T-cell (primary cell): ENCODE measurements around the gene NAGA. TPM values are rescaled to one million over a fixed set of nuclear protein-coding genes. Genes with fewer than 3 reads are reported as not detected.
A peak's percentile ranks its signal among the peaks of the same experiment; 100 is the strongest.
"Not testable (repeated sequence)": the region's sequence is repeated elsewhere in the genome, so short reads cannot be mapped to it uniquely, and the experiment has no call there.

Source experiments
- ATAC-seq, 4 experiments: fragments of 200-7000 bp in 3 of 4; fragments of 150-1000 bp in 1 of 4; cut with Tn5 transposase; replicated peaks in 1 of 4; 1 replicate in 3 of 4; 2 replicates in 1 of 4; pipeline ENCODE4 v1.10.0; 2021; ENCODE audit warnings: moderate library complexity in 3 of 4, mild to moderate bottlenecking in 2 of 4, moderate number of reproducible peaks in 1 of 4
- CTCF ChIA-PET, 2 donors: fragments of 300-600 bp; sonication (Branson Sonifier 250); formaldehyde crosslinking; loops; one replicate each; lab custom pipeline; 2022; ENCODE audit warnings: antibody characterized with exemption in 2 of 2; lab: Charles Lee
- POLR2A ChIA-PET, 2 donors: fragments of 300-600 bp; sonication (Branson Sonifier 250); formaldehyde crosslinking; loops; one replicate each; lab custom pipeline; 2022; ENCODE audit warnings: antibody characterized with exemption in 2 of 2; lab: Charles Lee
- DNase-seq, 35 experiments: peaks; one replicate each; pipeline versions ENCODE4 v3.0.0 to v3.0.0-alpha.2; 2013 to 2023
- H3K27ac ChIP-seq: one replicate; pipeline ENCODE4 v1.5.1; 2013; ENCODE audit warnings: low read length
- H3K27me3 ChIP-seq, 2 experiments: replicated peaks in 1 of 2; 1 replicate in 1 of 2; 2 replicates in 1 of 2; pipeline versions ENCODE4 v1.6.1 to v1.7.0; 2013; ENCODE audit warnings: low read length in 1 of 2, mixed read lengths in 1 of 2; ENCODE audit not compliant: control insufficient read depth in 2 of 2, insufficient read depth in 2 of 2; ENCODE audit errors: extremely low read depth in 1 of 2
- H3K36me3 ChIP-seq, 2 donors: 1 replicate in 1 of 2; 2 replicates in 1 of 2; pipeline versions ENCODE4 v1.6.1 to v1.7.0; 2013; ENCODE audit warnings: low read length in 1 of 2; ENCODE audit not compliant: control insufficient read depth in 2 of 2, insufficient read depth in 1 of 2; ENCODE audit errors: extremely low read depth in 1 of 2
- H3K4me1 ChIP-seq, 2 experiments: 1 replicate in 1 of 2; 2 replicates in 1 of 2; pipeline versions ENCODE4 v1.6.1 to v1.7.0; 2013; ENCODE audit warnings: low read length in 2 of 2, mixed read lengths in 1 of 2; ENCODE audit not compliant: insufficient read depth in 2 of 2, control insufficient read depth in 1 of 2; ENCODE audit errors: extremely low read depth in 1 of 2
- H3K4me3 ChIP-seq, 2 donors: 1 replicate in 1 of 2; 2 replicates in 1 of 2; pipeline versions ENCODE4 v1.5.1 to v1.7.0; 2013; ENCODE audit warnings: mild to moderate bottlenecking in 2 of 2, low read length in 1 of 2, moderate library complexity in 1 of 2; ENCODE audit not compliant: control insufficient read depth in 1 of 2; ENCODE audit errors: extremely low read depth in 1 of 2
- H3K9me3 ChIP-seq: 2 replicates; pipeline ENCODE4 v1.7.0; 2013
- H3K27ac Mint-ChIP-seq, 2 donors: one replicate each; pipeline ENCODE4 v1.8.0; 2020 to 2021; ENCODE audit warnings: mild to moderate bottlenecking in 2 of 2, mixed read lengths in 2 of 2
- H3K27me3 Mint-ChIP-seq, 2 donors: one replicate each; pipeline ENCODE4 v1.8.0; 2021 to 2022; ENCODE audit warnings: mixed read lengths in 2 of 2
- H3K36me3 Mint-ChIP-seq: one replicate; pipeline ENCODE4 v1.8.0; 2021; ENCODE audit warnings: mixed read lengths
- H3K4me1 Mint-ChIP-seq, 3 donors: one replicate each; pipeline ENCODE4 v1.8.0; 2020 to 2022; ENCODE audit warnings: mixed read lengths in 3 of 3, mild to moderate bottlenecking in 1 of 3
- H3K4me3 Mint-ChIP-seq, 3 donors: one replicate each; pipeline ENCODE4 v1.8.0; 2020 to 2022; ENCODE audit warnings: mild to moderate bottlenecking in 3 of 3, mixed read lengths in 3 of 3, moderate library complexity in 3 of 3
- H3K9me3 Mint-ChIP-seq, 3 donors: one replicate each; pipeline ENCODE4 v1.8.0; 2020 to 2022; ENCODE audit warnings: mixed read lengths in 3 of 3
- WGBS: methylation state at CpG from one replicate; pipeline ENCODE4 v1.1.5; 2013; ENCODE audit warnings: missing lambda C conversion rate; ENCODE audit not compliant: insufficient coverage; 5-methylcytosine and 5-hydroxymethylcytosine counted together
- total RNA-seq, 35 experiments: library from RNA in 6 of 35; stranded (reverse) in 6 of 35; fragments of 120-200 nt in 1 of 35; gene quantifications; one replicate each; pipeline versions ENCODE4 v1.2.1 to v1.2.4 and lab custom pipeline; 2013 to 2026

NAGA gene
- total RNA-seq, 5 donors from 2014 or later (not counting 1 experiment from before 2014, with no cell fraction given) = 6.9 to 14.3 (median 11.6) TPM

DNA sequence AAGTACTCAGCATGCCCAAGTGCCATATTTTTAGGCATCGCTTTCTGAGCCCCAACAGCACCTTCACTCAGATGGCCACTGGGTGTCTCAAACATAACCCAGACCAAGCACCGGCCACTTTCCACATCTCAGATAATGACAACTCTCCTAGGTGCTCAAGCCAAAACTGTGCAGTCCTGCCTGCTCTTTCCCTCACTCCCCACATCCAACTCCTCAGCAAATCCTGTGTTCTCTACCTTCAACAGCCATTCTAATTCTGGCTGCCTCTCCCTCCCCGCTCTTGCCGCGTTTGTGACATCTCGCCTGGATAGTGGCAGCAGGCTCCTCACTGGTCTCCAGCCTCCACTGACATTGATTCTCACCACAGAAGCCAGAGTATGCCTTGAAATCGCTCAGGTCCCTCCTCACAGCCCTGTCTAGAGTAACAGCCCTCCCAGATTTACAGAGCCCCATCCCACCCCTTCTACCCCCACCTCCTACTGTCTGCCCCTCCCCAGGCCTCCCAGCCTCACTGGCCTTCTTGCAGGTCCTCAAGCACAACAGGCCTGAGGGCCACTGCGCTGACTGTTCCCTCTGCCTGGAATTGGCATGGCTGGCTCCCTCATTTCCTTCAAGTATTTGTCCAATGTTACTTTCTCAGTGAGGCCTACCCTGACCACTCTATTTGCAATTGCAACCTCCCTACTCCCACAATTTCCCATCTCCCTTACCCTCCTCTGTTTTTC, 2.2 kb upstream of the NAGA start:
- Histone ChIP-seq H3K36me3 (peaks cover 0 to 4% of the 10 kb centered on the region in 2 donors), H3K27me3 (no peaks in the 10 kb centered on the region), H3K9me3 (no peaks in the 10 kb centered on the region), H3K4me1 (peaks cover 15 to 46% of the 10 kb centered on the region in 2 experiments), H3K4me3 (no peak overlapping the region), H3K27ac (no peak overlapping the region)
- Mint-ChIP-seq H3K36me3 (peaks cover 3% of the 10 kb centered on the region), H3K4me3 (peak overlapping the region; percentile 62 to 92 (median 73)), H3K27me3 (no peaks in the 10 kb centered on the region), H3K4me1 (peaks cover 35 to 53% (median 39%) of the 10 kb centered on the region in 3 donors), H3K9me3 (no peaks in the 10 kb centered on the region), H3K27ac (peak overlapping the region; percentile 48 to 62)
- DNase-seq (no peak), ATAC-seq (no peak)
- WGBS = 88% methylated on average over 8 of the region's 8 CpGs
- CTCF ChIA-PET = no interaction called here
- POLR2A ChIA-PET = no interaction called here

GRCh38 chr22:42071508-42071907, 896 bp upstream of the NAGA start:
- H3K27me3 ChIP-seq, ATAC-seq, DNase-seq, POLR2A ChIA-PET, H3K9me3 ChIP-seq, H3K36me3 Mint-ChIP-seq, H3K9me3 Mint-ChIP-seq, H3K27me3 Mint-ChIP-seq: not testable (repeated sequence)
- WGBS = 81% methylated on average over 4 of the region's 7 CpGs
- Histone ChIP-seq H3K27ac (peak overlapping the region; percentile 71), H3K36me3 (peaks cover 4 to 12% of the 10 kb centered on the region in 2 donors), H3K4me1 (peaks cover 15 to 43% of the 10 kb centered on the region in 2 experiments), H3K4me3 (peak overlapping the region in 1 of 2 donors; percentile 84)
- CTCF ChIA-PET = interaction anchor here in 1 of 2 donors (0.8 kb wide), 1 partner anchor 19 kb away, joined by 3 read pairs; the partner anchor contains the start of gene NDUFA6
- peak overlapping the region; percentile 84 to 92 (median 92) for H3K4me3 Mint-ChIP-seq
- H3K4me1 Mint-ChIP-seq = peaks cover 35 to 53% (median 39%) of the 10 kb centered on the region in 3 donors
- H3K27ac Mint-ChIP-seq = peak overlapping the region; percentile 92 to 93

DNA sequence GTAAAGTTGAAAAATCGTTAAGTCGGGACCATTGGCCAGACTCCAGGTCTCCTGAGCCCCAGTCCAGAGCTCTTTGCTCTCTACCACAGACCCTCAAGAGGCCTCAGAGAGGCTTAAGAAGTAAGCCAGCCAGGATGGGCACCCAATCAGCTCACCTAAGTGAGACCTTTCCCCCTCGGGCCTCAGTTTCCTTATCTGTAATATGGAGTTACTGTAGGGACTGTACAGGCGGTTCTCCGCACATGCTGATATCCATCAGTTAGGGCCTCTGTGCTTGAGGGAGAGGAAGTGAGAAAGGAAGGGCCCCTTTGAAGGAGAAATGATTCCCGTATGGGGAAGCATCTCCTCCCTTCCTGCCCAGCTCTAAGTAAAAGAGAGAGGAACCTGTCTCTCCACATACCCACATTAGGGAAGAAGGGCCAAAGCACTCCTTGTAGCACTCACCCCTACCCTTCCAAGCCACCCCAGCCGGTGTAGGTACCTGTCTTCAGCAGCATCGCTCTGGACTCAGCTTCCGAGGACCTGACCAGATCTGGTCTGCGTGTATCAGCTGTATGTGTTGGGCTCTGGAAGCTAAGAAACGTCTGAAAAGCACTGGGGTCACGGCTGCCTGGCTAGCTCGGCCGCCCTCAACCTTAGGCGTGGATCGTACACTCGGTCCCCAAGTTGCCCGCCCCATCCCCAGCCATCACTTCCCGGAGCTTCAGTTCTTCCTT, 653 bp downstream of the NAGA start:
- peaks cover 20% of the 10 kb centered on the region for H3K36me3 Mint-ChIP-seq
- H3K27ac Mint-ChIP-seq = peak overlapping the region; percentile 81 to 93
- H3K27me3 Mint-ChIP-seq = no peaks in the 10 kb centered on the region
- Histone ChIP-seq H3K36me3 (peaks cover 4 to 21% of the 10 kb centered on the region in 2 donors), H3K27me3 (no peaks in the 10 kb centered on the region), H3K9me3 (no peaks in the 10 kb centered on the region), H3K4me1 (peaks cover 14 to 39% of the 10 kb centered on the region in 2 experiments), H3K4me3 (peak overlapping the region; percentile 69 to 84), H3K27ac (peak overlapping the region; percentile 71)
- WGBS = 7% methylated on average over 8 of the region's 19 CpGs
- ChIA-PET POLR2A (interaction anchor here in 1 of 2 donors (0.6 to 1.2 kb wide), 2 partner anchors 10 to 103 kb away, joined by 3 to 6 read pairs; partner anchors contain the start of gene SMDT1), CTCF (interaction anchor here in 1 of 2 donors (0.6 to 1.1 kb wide), 4 partner anchors 10 to 1354 kb away, joined by 3 to 5 read pairs (median 4); partner anchors contain the start of gene NDUFA6)
- H3K4me1 Mint-ChIP-seq = peaks cover 28 to 45% (median 36%) of the 10 kb centered on the region in 3 donors
- H3K9me3 Mint-ChIP-seq = no peaks in the 10 kb centered on the region
- DNase-seq = peak in 3 of 35 experiments; percentile 2 to 8 (median 7)
- peak in 2 of 4 experiments; percentile 15 to 18 for ATAC-seq
- H3K4me3 Mint-ChIP-seq = peak overlapping the region; percentile 84 to 92 (median 92)

GRCh38 chr22:42068291-42068690, 2.3 kb downstream of the NAGA start:
- H3K4me3 ChIP-seq = no peak overlapping the region
- H3K36me3 ChIP-seq = peaks cover 4 to 22% of the 10 kb centered on the region in 2 donors
- H3K9me3 ChIP-seq = no peaks in the 10 kb centered on the region
- ChIA-PET CTCF (interaction anchor here (0.5 to 0.6 kb wide), 2 partner anchors 373 to 430 kb away, joined by 4 to 5 read pairs; no protein-coding TSS in a partner anchor), POLR2A (no interaction called here)
- no peaks in the 10 kb centered on the region for H3K27me3 Mint-ChIP-seq
- H3K4me1 ChIP-seq = peaks cover 13 to 22% of the 10 kb centered on the region in 2 experiments
- 93% methylated on average over 2 of the region's 4 CpGs for WGBS
- DNase-seq (peak in 1 of 35 experiments; percentile 12), ATAC-seq (no peak)
- H3K27me3 ChIP-seq = no peaks in the 10 kb centered on the region
- H3K27ac Mint-ChIP-seq = no peak overlapping the region
- H3K27ac ChIP-seq = no peak overlapping the region
- peaks cover 21% of the 10 kb centered on the region for H3K36me3 Mint-ChIP-seq
- peaks cover 25 to 39% (median 30%) of the 10 kb centered on the region in 3 donors for H3K4me1 Mint-ChIP-seq
- no peak overlapping the region for H3K4me3 Mint-ChIP-seq
- H3K9me3 Mint-ChIP-seq = no peaks in the 10 kb centered on the region

DNA sequence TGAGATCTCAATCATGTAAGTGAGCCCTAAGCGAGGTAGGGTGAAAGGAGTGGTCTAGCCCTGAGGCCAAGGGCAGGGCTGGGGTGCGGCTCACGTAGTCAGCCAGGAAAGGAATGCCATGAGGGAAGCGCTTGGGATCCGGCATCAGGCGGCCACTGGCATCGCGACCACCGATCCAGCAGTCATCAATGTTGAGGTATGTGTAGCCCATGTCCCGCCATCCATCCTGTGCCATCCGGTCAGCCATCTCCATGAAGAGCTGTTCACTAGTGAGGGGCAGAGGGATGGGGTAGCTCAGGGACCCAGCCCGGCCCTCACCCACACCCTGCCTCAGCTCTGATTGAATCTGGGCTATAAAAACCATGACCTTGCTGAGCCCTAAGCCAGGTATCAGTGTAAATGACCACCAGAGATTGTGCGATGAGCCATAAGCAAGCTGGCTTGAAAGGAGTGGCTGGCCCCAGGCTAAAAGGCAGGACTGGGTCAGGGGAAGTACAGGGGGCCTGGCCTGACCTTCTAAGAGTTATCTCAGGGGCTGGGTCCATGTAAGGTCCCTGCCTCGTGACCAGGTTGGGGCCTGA, 2.9 kb downstream of the NAGA start:
- Histone ChIP-seq H3K9me3 (no peaks in the 10 kb centered on the region), H3K27ac (no peak overlapping the region), H3K36me3 (peaks cover 4 to 27% of the 10 kb centered on the region in 2 donors), H3K27me3 (no peaks in the 10 kb centered on the region), H3K4me3 (no peak overlapping the region), H3K4me1 (peaks cover 13 to 22% of the 10 kb centered on the region in 2 experiments)
- ChIA-PET POLR2A (no interaction called here), CTCF (interaction anchor here in 1 of 2 donors (0.5 kb wide), 1 partner anchor 374 kb away, joined by 4 read pairs; no protein-coding TSS in a partner anchor)
- Mint-ChIP-seq H3K36me3 (peaks cover 26% of the 10 kb centered on the region), H3K27me3 (no peaks in the 10 kb centered on the region), H3K4me3 (no peak overlapping the region), H3K27ac (no peak overlapping the region), H3K4me1 (peaks cover 25 to 33% (median 25%) of the 10 kb centered on the region in 3 donors), H3K9me3 (no peaks in the 10 kb centered on the region)
- ATAC-seq (no peak), DNase-seq (peak in 1 of 35 experiments; percentile 13)
- 90% methylated on average over 10 of the region's 14 CpGs for WGBS

GRCh38 chr22:42066937-42067336, 3.7 kb downstream of the NAGA start:
- no peaks in the 10 kb centered on the region for H3K27me3 ChIP-seq
- peaks cover 4 to 32% of the 10 kb centered on the region in 2 donors for H3K36me3 ChIP-seq
- Mint-ChIP-seq H3K4me3 (no peak overlapping the region), H3K9me3 (no peaks in the 10 kb centered on the region), H3K27ac (no peak overlapping the region), H3K27me3 (no peaks in the 10 kb centered on the region), H3K4me1 (peaks cover 21 to 29% (median 21%) of the 10 kb centered on the region in 3 donors), H3K36me3 (peaks cover 31% of the 10 kb centered on the region)
- ChIA-PET CTCF (no interaction called here), POLR2A (no interaction called here)
- no peak overlapping the region for H3K4me3 ChIP-seq
- H3K27ac ChIP-seq = no peak overlapping the region
- H3K4me1 ChIP-seq = peaks cover 13 to 22% of the 10 kb centered on the region in 2 experiments
- DNase-seq (peak in 1 of 35 experiments; percentile 7), ATAC-seq (no peak)
- WGBS = 100% methylated on average over 7 of the region's 10 CpGs
- no peaks in the 10 kb centered on the region for H3K9me3 ChIP-seq
